GM10248 (cell line): Measurements from ENCODE around the gene ANKS1A.
"Not testable (repeated sequence)": the region's sequence is repeated elsewhere in the genome, so short reads cannot be mapped to it uniquely, and the experiment has no call there.

ENCODE experiments used
- CTCF ChIA-PET: fragments of 300-600 bp; sonication (Branson Sonifier 250); formaldehyde crosslinking; extraction: SDS; loops from one replicate; lab custom pipeline; 2021; ENCODE audit warnings: antibody characterized with exemption; lab: Yijun Ruan, JAX
- POLR2A ChIA-PET: fragments of 350-650 bp; sonication (Branson Sonifier 250); formaldehyde crosslinking; extraction: SDS; loops from one replicate; lab custom pipeline; 2020; ENCODE audit warnings: antibody characterized with exemption; lab: Yijun Ruan, JAX
- DNase-seq: peaks from one replicate; pipeline ENCODE4 v3.0.0; 2012; ENCODE audit errors: extremely low spot score
- CTCF ChIP-seq: IDR thresholded peaks from 2 replicates; pipeline ENCODE4 v1.5.1; 2012; ENCODE audit warnings: mild to moderate bottlenecking, low read depth; ENCODE audit errors: extremely low read depth, missing control alignments, control extremely low read depth

The ANKS1A gene

GRCh38 chr6:34888874-34889555 lies at the start of gene ANKS1A:
Gene ANKS1A (plus strand): TSS chr6:34889255. CDS start chr6:34889403, 148 bp downstream.
- CTCF ChIA-PET = interaction anchor here (1.2 to 2.2 kb wide), 3 partner anchors 16 to 250 kb away, joined by 4 to 9 read pairs (median 9); no protein-coding TSS in a partner anchor
- TF ChIP-seq CTCF = no peak
- DNase-seq = peak; percentile 90
- POLR2A ChIA-PET = interaction anchor here (1.5 kb wide), 1 partner anchor 9 kb away, joined by 6 read pairs; no protein-coding TSS in a partner anchor

GRCh38 chr6:34839666-34840352 lies 49.2 kb upstream of the ANKS1A start:
- TF ChIP-seq CTCF = no peak
- CTCF ChIA-PET = no interaction called here
- POLR2A ChIA-PET = no interaction called here
- DNase-seq = no peak

- CTCF ChIA-PET, POLR2A ChIA-PET, DNase-seq: not testable (repeated sequence)
Measured at GRCh38 chr6:34849066-34849465, 40.0 kb upstream of the ANKS1A start.

GRCh38 chr6:34851361-34851760 lies 37.7 kb upstream of the ANKS1A start:
- CTCF ChIA-PET = interaction anchor here (1.5 kb wide), 2 partner anchors 10 to 21 kb away, joined by 3 to 4 read pairs; no protein-coding TSS in a partner anchor
- POLR2A ChIA-PET = no interaction called here
- no peak for TF ChIP-seq CTCF
- no peak for DNase-seq

GRCh38 chr6:34852406-34853085 lies 36.5 kb upstream of the ANKS1A start:
- ChIA-PET POLR2A (no interaction called here), CTCF (interaction anchor here (1.5 kb wide), 2 partner anchors 11 to 20 kb away, joined by 3 to 4 read pairs; no protein-coding TSS in a partner anchor)
- no peak for TF ChIP-seq CTCF
- no peak for DNase-seq

- POLR2A ChIA-PET = no interaction called here
- no peak for DNase-seq
- CTCF ChIA-PET = no interaction called here
- TF ChIP-seq CTCF = no peak
Measured at GRCh38 chr6:34855463-34855862, 33.6 kb upstream of the ANKS1A start.

GRCh38 chr6:34858681-34859080 lies 30.4 kb upstream of the ANKS1A start:
- no peak for TF ChIP-seq CTCF
- ChIA-PET CTCF (interaction anchor here (1.0 to 1.1 kb wide), 2 partner anchors 8 to 10 kb away, joined by 3 read pairs; no protein-coding TSS in a partner anchor), POLR2A (no interaction called here)
- DNase-seq = no peak
